Fibroblast of peridontal ligament (primary cell): ENCODE data around the gene PGA4.
"Not testable (repeated sequence)": the region's sequence is repeated elsewhere in the genome, so short reads cannot be mapped to it uniquely, and the experiment has no call there.

ENCODE experiments used
- DNase-seq: peaks from one replicate; pipeline ENCODE4 v3.0.0-alpha.2; 2010; ENCODE audit errors: extremely low read depth

PGA4 gene

GRCh38 chr11:61222047-61222446, at the start of gene PGA4:
TSS of gene PGA4 (plus strand) at chr11:61222347. CDS start at chr11:61222401, 54 bp downstream.
- not testable (repeated sequence) for DNase-seq

- DNase-seq = no peak
These were observed 49.8 kb upstream of the PGA4 start for GRCh38 chr11:61172356-61172755.

- DNase-seq = no peak
These were observed 49.3 kb upstream of the PGA4 start for GRCh38 chr11:61172888-61173287.

- DNase-seq = peak; percentile 44
These were observed 48.7 kb upstream of the PGA4 start for GRCh38 chr11:61173456-61173855.

GRCh38 chr11:61174273-61174672, 47.9 kb upstream of the PGA4 start:
- no peak for DNase-seq

- DNase-seq = no peak
These were observed 47.2 kb upstream of the PGA4 start for GRCh38 chr11:61174949-61175348.

GRCh38 chr11:61176446-61176845, 45.7 kb upstream of the PGA4 start:
- no peak for DNase-seq

- not testable (repeated sequence) for DNase-seq
These were observed 41.9 kb upstream of the PGA4 start for GRCh38 chr11:61180205-61180604.

- DNase-seq = no peak
These were observed 40.7 kb upstream of the PGA4 start for GRCh38 chr11:61181489-61181888.

- no peak for DNase-seq
These were observed 38.5 kb upstream of the PGA4 start for GRCh38 chr11:61183645-61184044.

- no peak for DNase-seq
These were observed 35.6 kb upstream of the PGA4 start for GRCh38 chr11:61186504-61186903.

GRCh38 chr11:61187505-61188130, 34.5 kb upstream of the PGA4 start:
- peak; percentile 79 for DNase-seq

- DNase-seq = no peak
These were observed 32.2 kb upstream of the PGA4 start for GRCh38 chr11:61189933-61190332.

GRCh38 chr11:61193596-61193995, 28.6 kb upstream of the PGA4 start:
- DNase-seq = no peak

- no peak for DNase-seq
These were observed 27.9 kb upstream of the PGA4 start for GRCh38 chr11:61194169-61194671.

- no peak for DNase-seq
These were observed 27.0 kb upstream of the PGA4 start for GRCh38 chr11:61194981-61195695.

GRCh38 chr11:61195719-61196118, 26.4 kb upstream of the PGA4 start:
- DNase-seq = no peak

GRCh38 chr11:61198361-61198760, 23.8 kb upstream of the PGA4 start:
- DNase-seq = no peak

GRCh38 chr11:61198948-61199523, 23.1 kb upstream of the PGA4 start:
- no peak for DNase-seq

GRCh38 chr11:61201476-61201875, 20.7 kb upstream of the PGA4 start:
- no peak for DNase-seq

GRCh38 chr11:61202950-61203746, 19.0 kb upstream of the PGA4 start, which contains the start of gene PGA3:
TSS of gene PGA3 (plus strand) at chr11:61203515. CDS start at chr11:61203565, 50 bp downstream.
- not testable (repeated sequence) for DNase-seq

GRCh38 chr11:61203873-61204272, 18.3 kb upstream of the PGA4 start:
- DNase-seq = not testable (repeated sequence)
